HG02943 (cell line): ENCODE data around the gene SNRPA1.
"Not testable (repeated sequence)": the region's sequence is repeated elsewhere in the genome, so short reads cannot be mapped to it uniquely, and the experiment has no call there.

Source experiments
- ATAC-seq: cut with Tn5 transposase; IDR thresholded peaks from one replicate; pipeline ENCODE4 v1.9.1; 2021; ENCODE audit warnings: mild to moderate bottlenecking, low read depth, moderate library complexity; ENCODE audit not compliant: unreplicated experiment

Gene SNRPA1

GRCh38 chr15:101296418-101297405 is 1.7 kb upstream of the SNRPA1 start:
- no peak for ATAC-seq

- ATAC-seq: no peak
These were observed 636 bp upstream of the SNRPA1 start for GRCh38 chr15:101295607-101296161.

- ATAC-seq: no peak
These were observed 1.9 kb downstream of the SNRPA1 start for GRCh38 chr15:101293122-101293521.

GRCh38 chr15:101288905-101289513 is 6.0 kb downstream of the SNRPA1 start:
- no peak for ATAC-seq

GRCh38 chr15:101287342-101287741 is 7.7 kb downstream of the SNRPA1 start:
- ATAC-seq: not testable (repeated sequence)

GRCh38 chr15:101286471-101287114 is 8.5 kb downstream of the SNRPA1 start:
- no peak for ATAC-seq

- ATAC-seq: no peak
These were observed 11.1 kb downstream of the SNRPA1 start for GRCh38 chr15:101283931-101284330.

- ATAC-seq: no peak
These were observed 15.0 kb downstream of the SNRPA1 start for GRCh38 chr15:101280007-101280406.

GRCh38 chr15:101277943-101278564 is 17.0 kb downstream of the SNRPA1 start:
- no peak for ATAC-seq

- ATAC-seq: peak; percentile 75
These were observed 17.8 kb downstream of the SNRPA1 start, which contains the start of gene SELENOS for GRCh38 chr15:101277038-101277822. SELENOS (minus strand) TSS chr15:101277485; CDS start chr15:101277417, 68 bp downstream.

GRCh38 chr15:101276501-101277037 is 18.5 kb downstream of the SNRPA1 start:
- ATAC-seq: peak; percentile 48

- no peak for ATAC-seq
These were observed 20.0 kb downstream of the SNRPA1 start for GRCh38 chr15:101275018-101275417.

GRCh38 chr15:101273534-101273933 is 21.5 kb downstream of the SNRPA1 start:
- no peak for ATAC-seq

GRCh38 chr15:101272584-101272983 is 22.5 kb downstream of the SNRPA1 start:
- no peak for ATAC-seq

GRCh38 chr15:101269479-101270223 is 25.4 kb downstream of the SNRPA1 start:
- ATAC-seq: no peak

- no peak for ATAC-seq
These were observed 27.5 kb downstream of the SNRPA1 start for GRCh38 chr15:101267320-101268104.

GRCh38 chr15:101266787-101267186 is 28.3 kb downstream of the SNRPA1 start:
- no peak for ATAC-seq

GRCh38 chr15:101266034-101266433 is 29.0 kb downstream of the SNRPA1 start:
- no peak for ATAC-seq
